ENCODE measurements around the gene PLEKHJ1.

GRCh38 chr19:2283835-2284507 lies 47.8 kb upstream of the PLEKHJ1 start:
- no peak for TF ChIP-seq CTCF (conservative IDR thresholded peaks at IDR 0.05; ENCODE audit: low read depth, low read length)
- TF ChIP-seq EZH2 (IDR thresholded peaks at IDR 0.05; ENCODE audit: borderline replicate concordance, low read depth, low read length, poor library complexity, severe bottlenecking), result no peak
